ENCODE results near the gene VCL. TPM values are rescaled to one million over a fixed set of nuclear protein-coding genes. Genes with fewer than 3 reads are reported as not detected.

The VCL gene
- polyA plus RNA-seq, 1 donor from 2014 or later = 11.2 TPM

- Histone ChIP-seq H4K20me1 (ENCODE audit: insufficient read depth) (no peaks in the 10 kb centered on the region), H3K9me2 (ENCODE audit: insufficient read depth, low read length) (no peaks in the 10 kb centered on the region), H3K9me3 (ENCODE audit: low read length) (no peaks in the 10 kb centered on the region), H3K27me3 (ENCODE audit: insufficient read depth, low read depth, low read length) (no peaks in the 10 kb centered on the region), H2AFZ (ENCODE audit: low read depth, low read length) (no peak overlapping the region), H3K4me3 (ENCODE audit: low read length) (no peak overlapping the region), H3K36me3 (ENCODE audit: insufficient read depth, low read length) (no peaks in the 10 kb centered on the region), H3K79me2 (replicated peaks; ENCODE audit: insufficient read depth, low read length) (no peaks in the 10 kb centered on the region), H3K9ac (ENCODE audit: low read length) (no peak overlapping the region), H3K27ac (ENCODE audit: low read length) (no peak overlapping the region), H3F3A (ENCODE audit: insufficient read depth, low read length, poor library complexity, severe bottlenecking) (no peaks in the 10 kb centered on the region), H3K4me2 (ENCODE audit: low read length) (no peak overlapping the region)
- TF ChIP-seq TAF1 (IDR thresholded peaks at IDR 0.05; ENCODE audit: low read depth) (no peak), POLR2AphosphoS5 (IDR thresholded peaks at IDR 0.05) (no peak), REST (IDR thresholded peaks at IDR 0.05; ENCODE audit: borderline replicate concordance) (no peak), SMC3 (conservative IDR thresholded peaks at IDR 0.05; ENCODE audit: poor library complexity) (no peak), CTCF (IDR thresholded peaks at IDR 0.05; ENCODE audit: poor library complexity, severe bottlenecking) (no peak), EP300 (conservative IDR thresholded peaks at IDR 0.05; ENCODE audit: poor library complexity, severe bottlenecking) (no peak), RAD21 (conservative IDR thresholded peaks at IDR 0.05) (no peak), MXI1 (conservative IDR thresholded peaks at IDR 0.05; ENCODE audit: poor library complexity, severe bottlenecking) (no peak), EZH2 (IDR thresholded peaks at IDR 0.05; ENCODE audit: borderline replicate concordance, insufficient read depth, low read length, poor library complexity, severe bottlenecking) (no peak)
Measured at GRCh38 chr10:73970845-73971244, 27.1 kb upstream of the VCL start.

GRCh38 chr10:73971636-73972354 lies 26.1 kb upstream of the VCL start:
- Histone ChIP-seq H3K4me3 (ENCODE audit: low read length) (no peak overlapping the region), H3F3A (ENCODE audit: insufficient read depth, low read length, poor library complexity, severe bottlenecking) (no peaks in the 10 kb centered on the region), H3K9me2 (ENCODE audit: insufficient read depth, low read length) (no peaks in the 10 kb centered on the region), H3K36me3 (ENCODE audit: insufficient read depth, low read length) (no peaks in the 10 kb centered on the region), H4K20me1 (ENCODE audit: insufficient read depth) (no peaks in the 10 kb centered on the region), H2AFZ (ENCODE audit: low read depth, low read length) (no peak overlapping the region), H3K79me2 (replicated peaks; ENCODE audit: insufficient read depth, low read length) (no peaks in the 10 kb centered on the region), H3K9me3 (ENCODE audit: low read length) (no peaks in the 10 kb centered on the region), H3K27ac (ENCODE audit: low read length) (no peak overlapping the region), H3K27me3 (ENCODE audit: insufficient read depth, low read depth, low read length) (no peaks in the 10 kb centered on the region), H3K9ac (ENCODE audit: low read length) (no peak overlapping the region), H3K4me2 (ENCODE audit: low read length) (no peak overlapping the region)
- no peak for TF ChIP-seq POLR2AphosphoS5 (IDR thresholded peaks at IDR 0.05)
- TF ChIP-seq TAF1 (IDR thresholded peaks at IDR 0.05; ENCODE audit: low read depth) = no peak
- no peak for TF ChIP-seq SMC3 (conservative IDR thresholded peaks at IDR 0.05; ENCODE audit: poor library complexity)
- TF ChIP-seq REST (IDR thresholded peaks at IDR 0.05; ENCODE audit: borderline replicate concordance) = no peak
